ENCODE measurements around the gene ABHD1. TPM values are rescaled to one million over a fixed set of nuclear protein-coding genes. Genes with fewer than 3 reads are reported as not detected.
"Not testable (repeated sequence)": the region's sequence is repeated elsewhere in the genome, so short reads cannot be mapped to it uniquely, and the experiment has no call there.

ABHD1 gene
- total and polyA plus RNA-seq, 7 donors, result 0.15 TPM; not detected in 6

GRCh38 chr2:27175330-27175729 lies 51.7 kb downstream of the ABHD1 start:
- Histone ChIP-seq H3K27me3 (peaks cover 0 to 6% (median 0%) of the 10 kb centered on the region in 3 donors), H3K9me3 (no peaks in the 10 kb centered on the region), H3K4me1 (no peaks in the 10 kb centered on the region), H3K27ac (no peak overlapping the region), H3K36me3 (no peaks in the 10 kb centered on the region), H3K4me3 (no peak overlapping the region)
- TF ChIP-seq POLR2A (IDR thresholded peaks at IDR 0.05) (no peak), EP300 (IDR thresholded peaks at IDR 0.05) (no peak), POLR2AphosphoS5 (IDR thresholded peaks at IDR 0.05) (no peak), CTCF (IDR thresholded peaks at IDR 0.05) (no peak)
- intact Hi-C loops (cut with DNase I), result no loop called here
- WGBS, 2 donors, result 73 to 77% methylated on average over 8 of the region's 8 CpGs
- no peak for DNase-seq

GRCh38 chr2:27175781-27176180 lies 52.2 kb downstream of the ABHD1 start:
- H3K4me1 ChIP-seq; H3K4me3 ChIP-seq; H3K9me3 ChIP-seq; H3K27ac ChIP-seq; H3K27me3 ChIP-seq; H3K36me3 ChIP-seq; intact Hi-C loops (cut with DNase I); DNase-seq: not testable (repeated sequence)
- WGBS, 2 donors, result 93 to 96% methylated on average over 4 of the region's 4 CpGs

GRCh38 chr2:27177441-27178351 lies 54.1 kb downstream of the ABHD1 start:
- no peaks in the 10 kb centered on the region for H3K9me3 ChIP-seq
- 32 to 67% methylated on average over 15 of the region's 15 CpGs for WGBS, 2 donors
- H3K27ac ChIP-seq, result no peak overlapping the region
- intact Hi-C loops (cut with DNase I), result no loop called here
- no peaks in the 10 kb centered on the region for H3K36me3 ChIP-seq
- H3K27me3 ChIP-seq, result peaks cover 0 to 6% (median 0%) of the 10 kb centered on the region in 3 donors
- H3K4me1 ChIP-seq, result no peaks in the 10 kb centered on the region
- no peak overlapping the region for H3K4me3 ChIP-seq
- TF ChIP-seq EP300 (IDR thresholded peaks at IDR 0.05), result no peak
- TF ChIP-seq CTCF (IDR thresholded peaks at IDR 0.05), result no peak
- no peak for TF ChIP-seq POLR2AphosphoS5 (IDR thresholded peaks at IDR 0.05)
- no peak for TF ChIP-seq POLR2A (IDR thresholded peaks at IDR 0.05)
- no peak for DNase-seq

GRCh38 chr2:27178469-27178868 lies 54.9 kb downstream of the ABHD1 start:
- Histone ChIP-seq H3K27me3 (peaks cover 0 to 6% (median 0%) of the 10 kb centered on the region in 3 donors), H3K4me3 (no peak overlapping the region), H3K9me3 (no peaks in the 10 kb centered on the region), H3K36me3 (no peaks in the 10 kb centered on the region), H3K27ac (no peak overlapping the region), H3K4me1 (no peaks in the 10 kb centered on the region)
- intact Hi-C loops (cut with DNase I), result no loop called here
- TF ChIP-seq POLR2A (IDR thresholded peaks at IDR 0.05) (no peak), POLR2AphosphoS5 (IDR thresholded peaks at IDR 0.05) (no peak), CTCF (IDR thresholded peaks at IDR 0.05) (no peak), EP300 (IDR thresholded peaks at IDR 0.05) (no peak)
- WGBS, 2 donors, result 89 to 93% methylated on average over 3 of the region's 3 CpGs
- DNase-seq, result no peak

GRCh38 chr2:27179344-27180000 lies 55.9 kb downstream of the ABHD1 start:
- H3K27ac ChIP-seq, result no peak overlapping the region
- H3K4me3 ChIP-seq, result no peak overlapping the region
- peaks cover 0 to 6% (median 0%) of the 10 kb centered on the region in 3 donors for H3K27me3 ChIP-seq
- H3K36me3 ChIP-seq, result no peaks in the 10 kb centered on the region
- no peaks in the 10 kb centered on the region for H3K9me3 ChIP-seq
- no peak for DNase-seq
- H3K4me1 ChIP-seq, result no peaks in the 10 kb centered on the region
- 66 to 73% methylated on average over 3 of the region's 3 CpGs for WGBS, 2 donors
- TF ChIP-seq EP300 (IDR thresholded peaks at IDR 0.05) (no peak), CTCF (IDR thresholded peaks at IDR 0.05) (no peak), POLR2AphosphoS5 (IDR thresholded peaks at IDR 0.05) (no peak), POLR2A (IDR thresholded peaks at IDR 0.05) (no peak)
- intact Hi-C loops (cut with DNase I), result no loop called here

All from sigmoid colon (tissue), 7 donors.